GM12874 (cell line): ENCODE measurements around the gene CHRNE.

Experiments
- TF ChIP-seq, protein P1 (sequence below): IDR thresholded peaks from 2 replicates; pipeline ENCODE4 v1.5.1; 2011; ENCODE audit warnings: low read depth, mild to moderate bottlenecking, control low read depth, low read length, moderate library complexity; ENCODE audit not compliant: insufficient read depth

Gene CHRNE

DNA sequence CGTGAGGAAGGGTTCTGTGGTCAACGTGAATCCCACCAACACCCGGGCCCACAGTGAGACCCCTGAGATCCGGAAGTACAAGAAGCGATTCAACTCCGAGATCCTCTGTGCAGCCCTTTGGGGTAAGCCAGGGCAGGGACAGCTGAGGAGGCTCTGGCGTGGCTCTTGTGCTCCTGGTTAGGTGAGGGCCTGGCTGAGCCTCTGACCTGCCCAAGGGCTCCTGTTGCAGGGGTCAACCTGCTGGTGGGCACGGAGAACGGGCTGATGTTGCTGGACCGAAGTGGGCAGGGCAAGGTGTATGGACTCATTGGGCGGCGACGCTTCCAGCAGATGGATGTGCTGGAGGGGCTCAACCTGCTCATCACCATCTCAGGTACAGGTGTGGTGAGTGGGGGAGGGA is 7.8 kb downstream of the CHRNE start:
- TF ChIP-seq, protein P1, sequence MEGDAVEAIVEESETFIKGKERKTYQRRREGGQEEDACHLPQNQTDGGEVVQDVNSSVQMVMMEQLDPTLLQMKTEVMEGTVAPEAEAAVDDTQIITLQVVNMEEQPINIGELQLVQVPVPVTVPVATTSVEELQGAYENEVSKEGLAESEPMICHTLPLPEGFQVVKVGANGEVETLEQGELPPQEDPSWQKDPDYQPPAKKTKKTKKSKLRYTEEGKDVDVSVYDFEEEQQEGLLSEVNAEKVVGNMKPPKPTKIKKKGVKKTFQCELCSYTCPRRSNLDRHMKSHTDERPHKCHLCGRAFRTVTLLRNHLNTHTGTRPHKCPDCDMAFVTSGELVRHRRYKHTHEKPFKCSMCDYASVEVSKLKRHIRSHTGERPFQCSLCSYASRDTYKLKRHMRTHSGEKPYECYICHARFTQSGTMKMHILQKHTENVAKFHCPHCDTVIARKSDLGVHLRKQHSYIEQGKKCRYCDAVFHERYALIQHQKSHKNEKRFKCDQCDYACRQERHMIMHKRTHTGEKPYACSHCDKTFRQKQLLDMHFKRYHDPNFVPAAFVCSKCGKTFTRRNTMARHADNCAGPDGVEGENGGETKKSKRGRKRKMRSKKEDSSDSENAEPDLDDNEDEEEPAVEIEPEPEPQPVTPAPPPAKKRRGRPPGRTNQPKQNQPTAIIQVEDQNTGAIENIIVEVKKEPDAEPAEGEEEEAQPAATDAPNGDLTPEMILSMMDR: no peak

DNA sequence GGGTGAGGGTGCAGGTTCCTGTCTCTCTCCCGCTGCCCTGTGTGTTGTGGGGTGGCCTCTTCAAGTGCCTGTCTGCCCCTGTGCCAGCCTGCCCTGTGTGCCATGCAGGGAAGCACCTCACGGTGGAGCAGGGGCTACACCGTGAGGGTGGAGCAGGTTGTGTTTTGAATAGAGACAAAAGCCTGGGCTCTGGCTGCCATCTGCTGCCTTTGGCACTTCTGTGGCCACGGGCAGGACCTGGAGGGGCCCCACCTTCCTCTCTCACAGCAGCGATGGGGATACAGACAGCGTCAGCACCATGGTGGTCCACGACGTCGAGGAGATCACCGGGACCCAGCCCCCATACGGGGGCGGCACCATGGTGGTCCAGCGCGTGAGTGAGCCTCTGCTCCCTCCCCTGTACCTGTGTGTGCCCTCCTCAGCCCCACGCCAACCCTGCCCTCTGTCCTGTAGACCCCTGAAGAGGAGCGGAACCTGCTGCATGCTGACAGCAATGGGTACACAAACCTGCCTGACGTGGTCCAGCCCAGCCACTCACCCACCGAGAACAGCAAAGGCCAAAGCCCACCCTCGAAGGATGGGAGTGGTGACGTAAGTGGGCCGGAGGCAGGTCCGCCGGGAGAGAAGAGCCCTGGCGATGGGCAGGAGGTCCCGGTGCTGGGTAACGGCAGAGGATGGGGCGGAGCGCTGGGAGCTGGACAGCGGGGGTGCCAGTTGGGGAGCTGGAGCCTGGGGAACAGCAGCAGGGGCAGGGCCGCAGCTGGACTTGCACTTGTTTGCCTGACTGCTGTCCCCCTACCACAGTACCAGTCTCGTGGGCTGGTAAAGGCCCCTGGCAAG is 9.0 kb downstream of the CHRNE start:
- TF ChIP-seq, protein P1: no peak

DNA sequence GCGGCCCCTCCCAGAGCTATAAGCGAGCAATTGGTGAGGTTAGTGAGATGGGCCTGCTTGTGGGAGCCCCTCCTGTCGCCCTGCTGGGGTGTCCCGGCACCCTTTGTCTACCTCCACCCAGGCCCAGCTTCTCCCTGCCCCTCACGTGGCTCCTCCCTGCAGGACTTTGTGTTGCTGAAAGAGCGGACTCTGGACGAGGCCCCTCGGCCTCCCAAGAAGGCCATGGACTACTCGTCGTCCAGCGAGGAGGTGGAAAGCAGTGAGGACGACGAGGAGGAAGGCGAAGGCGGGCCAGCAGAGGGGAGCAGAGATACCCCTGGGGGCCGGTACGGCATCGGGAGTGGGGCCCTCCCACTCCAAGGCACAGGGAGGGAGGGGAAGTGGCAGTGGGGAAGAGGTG is 9.6 kb downstream of the CHRNE start:
- TF ChIP-seq, protein P1: no peak

DNA sequence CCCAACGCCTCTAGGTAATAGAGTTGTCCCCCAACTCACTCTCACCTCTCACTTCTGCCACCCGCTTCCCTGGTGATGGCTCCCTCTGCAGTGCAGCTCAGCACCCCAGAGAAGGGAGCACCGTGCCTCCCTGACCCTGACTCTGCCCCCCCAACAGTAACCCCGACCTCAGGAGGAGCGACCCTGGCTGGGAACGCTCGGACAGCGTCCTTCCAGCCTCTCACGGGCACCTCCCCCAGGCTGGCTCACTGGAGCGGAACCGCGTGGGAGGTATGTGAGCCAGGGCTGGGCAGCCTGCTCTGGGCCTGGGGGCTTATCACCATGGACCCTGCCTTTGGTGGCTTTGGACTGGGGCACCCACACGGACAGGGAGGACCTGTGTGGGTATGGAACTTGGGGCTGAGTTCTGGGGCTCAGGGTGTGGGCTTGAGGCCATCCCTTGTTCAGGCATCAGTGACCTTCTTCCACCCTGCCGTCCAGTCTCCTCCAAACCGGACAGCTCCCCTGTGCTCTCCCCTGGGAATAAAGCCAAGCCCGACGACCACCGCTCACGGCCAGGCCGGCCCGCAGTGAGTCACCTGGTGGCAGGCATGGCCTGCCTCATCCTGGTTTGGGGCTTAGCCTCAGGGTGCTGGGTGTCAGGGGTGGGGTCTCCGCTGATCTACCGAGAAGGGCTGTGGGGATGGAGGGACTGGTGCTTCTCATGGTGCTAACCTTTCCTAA is 10.2 kb downstream of the CHRNE start:
- TF ChIP-seq, protein P1: no peak

DNA sequence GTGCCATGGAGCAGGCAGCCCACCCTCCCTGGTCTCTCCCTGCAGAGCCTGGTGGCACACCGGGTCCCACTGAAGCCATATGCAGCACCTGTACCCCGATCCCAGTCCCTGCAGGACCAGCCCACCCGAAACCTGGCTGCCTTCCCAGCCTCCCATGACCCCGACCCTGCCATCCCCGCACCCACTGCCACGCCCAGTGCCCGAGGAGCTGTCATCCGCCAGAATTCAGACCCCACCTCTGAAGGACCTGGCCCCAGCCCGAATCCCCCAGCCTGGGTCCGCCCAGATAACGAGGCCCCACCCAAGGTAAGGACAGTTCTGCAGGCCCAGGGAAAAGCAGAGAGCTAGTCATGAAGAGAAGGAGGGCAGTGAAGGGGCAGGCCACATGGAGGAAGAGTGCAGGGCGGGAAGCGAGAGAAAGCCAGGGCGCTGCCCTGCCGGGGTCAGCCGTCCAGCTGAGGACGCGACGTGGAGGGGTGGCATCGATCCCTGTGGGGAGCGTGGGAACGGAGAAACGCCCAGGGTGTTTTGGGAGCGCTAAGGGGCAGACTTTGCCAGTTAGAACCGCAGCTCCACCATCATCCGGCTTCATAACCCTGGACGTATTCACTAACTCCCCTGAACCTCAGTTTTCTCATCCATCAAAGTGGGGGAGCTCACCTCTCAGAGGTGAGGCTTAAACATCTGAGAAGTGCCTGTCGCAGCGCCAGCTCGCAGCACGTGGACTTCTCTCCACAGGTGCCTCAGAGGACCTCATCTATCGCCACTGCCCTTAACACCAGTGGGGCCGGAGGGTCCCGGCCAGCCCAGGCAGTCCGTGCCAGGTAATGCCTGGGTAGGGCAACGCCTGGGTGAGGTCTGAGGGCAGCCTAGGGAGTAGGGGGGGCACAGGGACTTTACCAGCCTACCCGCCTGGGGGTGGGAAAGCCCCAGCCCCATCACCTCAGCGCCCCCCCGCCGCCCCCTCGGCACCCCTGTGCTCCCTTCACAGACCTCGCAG is 11.2 kb downstream of the CHRNE start:
- TF ChIP-seq, protein P1: no peak

DNA sequence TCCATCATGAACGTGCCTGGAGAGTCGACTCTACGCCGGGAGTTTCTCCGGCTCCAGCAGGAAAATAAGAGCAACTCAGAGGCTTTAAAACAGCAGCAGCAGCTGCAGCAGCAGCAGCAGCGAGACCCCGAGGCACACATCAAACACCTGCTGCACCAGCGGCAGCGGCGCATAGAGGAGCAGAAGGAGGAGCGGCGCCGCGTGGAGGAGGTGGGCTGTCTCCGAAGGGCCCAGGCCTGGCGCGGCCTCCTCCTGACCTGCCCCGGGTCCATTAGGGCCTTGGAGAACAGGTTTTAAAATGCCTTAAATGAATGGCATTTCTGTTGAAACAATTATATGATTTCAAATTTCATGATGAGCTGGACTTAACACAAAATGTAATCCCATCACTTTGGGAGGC is 15.3 kb downstream of the CHRNE start:
- TF ChIP-seq, protein P1: no peak
